Activated CD8-positive, alpha-beta memory T cell treated with anti-CD3 and anti-CD28 coated beads, Interleukin-2, amount 10 ng/mL, durations not matched to agents 7 days and 5 days (primary cell): ENCODE results near the gene CTBP1. TPM values are rescaled to one million over a fixed set of nuclear protein-coding genes. Genes with fewer than 3 reads are reported as not detected.

Experiments
- ATAC-seq: fragments of 150-1000 bp; cut with Tn5 transposase; one replicate; pipeline ENCODE4 v1.10.0; 2021; ENCODE audit warnings: moderate library complexity
- CTCF ChIA-PET: fragments of 350-600 bp; sonication (Branson Sonifier 250); formaldehyde crosslinking; loops from one replicate; lab custom pipeline; 2021; ENCODE audit warnings: antibody characterized with exemption; lab: Charles Lee
- DNase-seq: peaks from one replicate; pipeline ENCODE4 v3.0.0-alpha.2; 2020
- H3K27ac Mint-ChIP-seq: one replicate; pipeline ENCODE4 v1.8.0; 2021; ENCODE audit warnings: mild to moderate bottlenecking, mixed read lengths
- H3K27me3 Mint-ChIP-seq: one replicate; pipeline ENCODE4 v1.8.0; 2021; ENCODE audit warnings: mixed read lengths
- H3K36me3 Mint-ChIP-seq: one replicate; pipeline ENCODE4 v1.8.0; 2021; ENCODE audit warnings: mild to moderate bottlenecking, mixed read lengths
- H3K4me1 Mint-ChIP-seq: one replicate; pipeline ENCODE4 v1.8.0; 2021; ENCODE audit warnings: mixed read lengths
- H3K4me3 Mint-ChIP-seq: one replicate; pipeline ENCODE4 v1.8.0; 2021; ENCODE audit warnings: mild to moderate bottlenecking, moderate library complexity, mixed read lengths
- H3K9me3 Mint-ChIP-seq: one replicate; pipeline ENCODE4 v1.8.0; 2022; ENCODE audit warnings: low read depth, mixed read lengths
- total RNA-seq, 2 experiments: library from RNA; stranded (reverse); gene quantifications; one replicate each; pipeline ENCODE4 v1.2.3, GENCODE V29; 2021

The CTBP1 gene
- total RNA-seq, 2 experiments from 2014 or later, result 193 to 250 TPM

- Mint-ChIP-seq H3K4me3 (peak overlapping the region; percentile 63), H3K36me3 (peaks cover 16% of the 10 kb centered on the region), H3K27me3 (no peaks in the 10 kb centered on the region), H3K27ac (peak overlapping the region; percentile 100), H3K4me1 (peaks cover 46% of the 10 kb centered on the region), H3K9me3 (no peaks in the 10 kb centered on the region)
- ATAC-seq (peak; percentile 70), DNase-seq (peak; percentile 97)
- CTCF ChIA-PET, result interaction anchor here (0.7 to 6.5 kb wide), 15 partner anchors 9 to 145 kb away, joined by 3 to 60 read pairs (median 8); partner anchors contain the start of genes CTBP1 and UVSSA
Measured at GRCh38 chr4:1201851-1202525, 46.9 kb downstream of the CTBP1 start.

GRCh38 chr4:1200425-1201035 lies 48.4 kb downstream of the CTBP1 start:
- ATAC-seq (peak; percentile 3), DNase-seq (peak; percentile 71)
- Mint-ChIP-seq H3K27me3 (no peaks in the 10 kb centered on the region), H3K27ac (peak overlapping the region; percentile 100), H3K36me3 (peaks cover 27% of the 10 kb centered on the region), H3K4me3 (peak overlapping the region; percentile 63), H3K4me1 (peaks cover 51% of the 10 kb centered on the region), H3K9me3 (no peaks in the 10 kb centered on the region)
- CTCF ChIA-PET, result interaction anchor here (1.1 to 6.5 kb wide), 7 partner anchors 16 to 146 kb away, joined by 3 to 60 read pairs (median 11); partner anchors contain the start of genes SPON2 and UVSSA

GRCh38 chr4:1199556-1200331 lies 49.2 kb downstream of the CTBP1 start:
- Mint-ChIP-seq H3K4me3 (peak overlapping the region; percentile 63), H3K9me3 (no peaks in the 10 kb centered on the region), H3K27me3 (no peaks in the 10 kb centered on the region), H3K27ac (peak overlapping the region; percentile 100), H3K4me1 (peaks cover 48% of the 10 kb centered on the region), H3K36me3 (peaks cover 27% of the 10 kb centered on the region)
- DNase-seq, result peak; percentile 36
- CTCF ChIA-PET, result interaction anchor here (1.1 to 6.5 kb wide), 6 partner anchors 16 to 147 kb away, joined by 3 to 60 read pairs (median 14); partner anchors contain the start of genes SPON2 and UVSSA
- no peak for ATAC-seq

- H3K27me3 Mint-ChIP-seq, result no peaks in the 10 kb centered on the region
- peaks cover 26% of the 10 kb centered on the region for H3K36me3 Mint-ChIP-seq
- H3K27ac Mint-ChIP-seq, result no peak overlapping the region
- H3K4me1 Mint-ChIP-seq, result peaks cover 33% of the 10 kb centered on the region
- no peak overlapping the region for H3K4me3 Mint-ChIP-seq
- CTCF ChIA-PET, result interaction anchor here (1.3 kb wide), 1 partner anchor 19 kb away, joined by 5 read pairs; no protein-coding TSS in a partner anchor
- DNase-seq (no peak), ATAC-seq (no peak)
- no peaks in the 10 kb centered on the region for H3K9me3 Mint-ChIP-seq
Measured at GRCh38 chr4:1198098-1198844, 50.7 kb downstream of the CTBP1 start.

GRCh38 chr4:1196421-1197183 lies 52.3 kb downstream of the CTBP1 start:
- Mint-ChIP-seq H3K36me3 (peaks cover 26% of the 10 kb centered on the region), H3K27ac (no peak overlapping the region), H3K4me1 (peaks cover 17% of the 10 kb centered on the region), H3K4me3 (no peak overlapping the region), H3K27me3 (no peaks in the 10 kb centered on the region), H3K9me3 (no peaks in the 10 kb centered on the region)
- CTCF ChIA-PET, result interaction anchor here (1.3 kb wide), 1 partner anchor 21 kb away, joined by 5 read pairs; no protein-coding TSS in a partner anchor
- DNase-seq (peak; percentile 39), ATAC-seq (no peak)

DNA sequence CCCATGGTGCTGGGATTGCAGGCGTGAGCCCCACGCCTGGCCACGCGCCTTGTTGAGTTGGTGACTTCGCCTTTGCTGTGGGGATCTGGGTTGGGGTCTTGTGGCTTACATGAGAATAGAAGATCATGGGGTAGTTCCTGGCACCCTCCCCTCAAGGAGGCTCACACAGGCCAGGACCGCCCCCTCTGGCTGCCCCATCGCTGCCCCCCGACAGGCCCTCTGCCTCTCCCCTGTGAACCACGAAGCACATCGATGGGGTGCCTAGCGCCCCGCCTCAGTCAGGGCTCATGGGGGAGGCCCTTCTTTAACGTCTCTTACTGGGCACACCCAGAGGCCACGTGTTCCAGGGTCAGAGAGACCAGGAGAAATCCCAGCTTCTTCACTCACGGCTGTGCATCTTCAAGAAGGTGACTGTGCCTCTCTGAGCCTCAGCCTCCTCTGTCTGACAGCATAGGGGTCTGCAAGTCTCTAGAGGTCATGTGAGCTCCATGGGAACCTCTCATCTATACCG lies 53.0 kb downstream of the CTBP1 start:
- Mint-ChIP-seq H3K27ac (no peak overlapping the region), H3K27me3 (no peaks in the 10 kb centered on the region), H3K4me3 (no peak overlapping the region), H3K9me3 (no peaks in the 10 kb centered on the region), H3K36me3 (peaks cover 26% of the 10 kb centered on the region), H3K4me1 (peaks cover 14% of the 10 kb centered on the region)
- DNase-seq (no peak), ATAC-seq (no peak)
- CTCF ChIA-PET, result no interaction called here

DNA sequence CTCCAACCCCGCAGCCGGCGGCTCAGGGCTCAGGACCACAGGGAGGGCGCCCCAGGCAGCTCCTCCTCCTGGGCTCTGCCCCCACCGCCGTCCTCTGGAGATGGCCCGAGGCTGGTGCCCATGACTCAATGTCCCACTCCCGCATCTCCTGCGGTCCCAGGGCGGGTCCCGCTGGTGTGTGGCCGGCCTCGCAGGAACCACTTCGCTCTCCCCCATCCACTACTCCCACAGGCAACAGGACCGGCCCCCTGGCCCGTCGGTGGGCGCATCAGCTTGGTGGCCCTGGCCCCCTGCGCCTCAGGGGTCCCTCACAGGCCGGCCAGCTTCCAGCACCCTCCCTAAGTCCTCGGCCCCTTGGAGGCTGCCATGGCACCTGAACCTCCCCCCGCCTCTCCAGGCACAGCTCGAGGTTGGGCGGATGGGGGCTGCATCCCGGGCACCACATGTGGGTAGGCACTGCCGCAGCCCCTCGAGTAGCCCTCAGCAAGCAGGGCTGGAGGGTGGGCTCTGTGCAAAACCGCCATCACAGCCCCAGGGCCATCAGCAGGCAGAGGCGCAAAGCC lies 53.7 kb downstream of the CTBP1 start:
- peaks cover 10% of the 10 kb centered on the region for H3K4me1 Mint-ChIP-seq
- no peak for DNase-seq

GRCh38 chr4:1194010-1194900 lies 54.7 kb downstream of the CTBP1 start:
- no peaks in the 10 kb centered on the region for H3K27me3 Mint-ChIP-seq
- H3K4me3 Mint-ChIP-seq, result no peak overlapping the region
- H3K27ac Mint-ChIP-seq, result no peak overlapping the region
- CTCF ChIA-PET, result interaction anchor here (1.5 kb wide), 1 partner anchor 10 kb away, joined by 4 read pairs; no protein-coding TSS in a partner anchor
- DNase-seq, result no peak
- no peaks in the 10 kb centered on the region for H3K9me3 Mint-ChIP-seq
- peaks cover 4% of the 10 kb centered on the region for H3K4me1 Mint-ChIP-seq
- ATAC-seq, result no peak
- H3K36me3 Mint-ChIP-seq, result peaks cover 26% of the 10 kb centered on the region

More for the DNA sequence above, 53.7 kb downstream of the CTBP1 start:
- ATAC-seq, result no peak
- Mint-ChIP-seq H3K36me3 (peaks cover 26% of the 10 kb centered on the region), H3K27me3 (no peaks in the 10 kb centered on the region), H3K9me3 (no peaks in the 10 kb centered on the region), H3K27ac (no peak overlapping the region), H3K4me3 (no peak overlapping the region)
- CTCF ChIA-PET, result no interaction called here

- Mint-ChIP-seq H3K9me3 (no peaks in the 10 kb centered on the region), H3K4me1 (peaks cover 4% of the 10 kb centered on the region), H3K4me3 (no peak overlapping the region), H3K27me3 (no peaks in the 10 kb centered on the region), H3K36me3 (peaks cover 24% of the 10 kb centered on the region), H3K27ac (no peak overlapping the region)
- DNase-seq, result no peak
- no peak for ATAC-seq
- CTCF ChIA-PET, result interaction anchor here (1.5 kb wide), 1 partner anchor 9 kb away, joined by 4 read pairs; no protein-coding TSS in a partner anchor
Measured at GRCh38 chr4:1193206-1194009, 55.5 kb downstream of the CTBP1 start.

DNA sequence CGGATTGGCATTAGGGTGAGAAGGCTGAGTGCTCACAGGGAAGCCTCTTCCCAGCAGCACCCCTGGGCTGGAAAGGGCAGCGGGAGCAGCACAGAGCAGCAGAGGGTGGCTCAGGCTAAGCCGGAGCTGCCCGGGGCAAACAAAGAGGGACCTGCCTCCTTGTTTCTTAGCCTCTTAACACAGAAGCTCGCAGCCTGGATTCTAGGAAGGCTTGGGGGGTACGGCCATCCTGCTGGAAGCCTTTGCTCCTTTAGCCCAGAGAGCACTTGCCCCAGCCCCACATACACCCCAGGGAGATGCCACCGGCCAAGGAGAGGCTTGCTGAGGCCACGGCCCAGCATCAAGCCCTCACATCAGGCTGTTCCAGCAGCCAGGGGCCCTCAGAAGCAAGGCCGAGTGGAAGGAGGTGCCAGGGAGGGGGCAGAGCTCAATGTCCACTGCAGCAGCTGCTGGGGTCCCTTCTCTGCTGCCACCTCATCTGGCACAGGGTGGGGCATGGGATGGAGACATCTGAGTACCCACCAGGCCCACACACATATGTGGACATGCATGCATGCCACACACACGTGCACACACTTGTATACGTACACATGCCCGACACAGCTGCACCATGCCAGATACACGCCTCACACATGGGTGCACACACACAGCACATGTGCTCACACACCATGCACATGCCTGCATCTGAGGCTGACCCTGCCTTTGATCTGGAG lies 56.3 kb downstream of the CTBP1 start:
- Mint-ChIP-seq H3K9me3 (no peaks in the 10 kb centered on the region), H3K4me3 (no peak overlapping the region), H3K36me3 (peaks cover 21% of the 10 kb centered on the region), H3K27ac (no peak overlapping the region), H3K4me1 (peaks cover 6% of the 10 kb centered on the region), H3K27me3 (no peaks in the 10 kb centered on the region)
- ATAC-seq (no peak), DNase-seq (no peak)
- CTCF ChIA-PET, result interaction anchor here (1.1 to 1.5 kb wide), 2 partner anchors 8 to 24 kb away, joined by 4 read pairs; no protein-coding TSS in a partner anchor
